ENCODE measurements around the gene ZIK1.

Gene ZIK1

GRCh38 chr19:57583521-57584416 is at the start of gene ZIK1:
TSS of gene ZIK1 (plus strand) at chr19:57584145. CDS start at chr19:57584357, 212 bp downstream.
- peak; percentile 91 to 93 for ATAC-seq

DNA sequence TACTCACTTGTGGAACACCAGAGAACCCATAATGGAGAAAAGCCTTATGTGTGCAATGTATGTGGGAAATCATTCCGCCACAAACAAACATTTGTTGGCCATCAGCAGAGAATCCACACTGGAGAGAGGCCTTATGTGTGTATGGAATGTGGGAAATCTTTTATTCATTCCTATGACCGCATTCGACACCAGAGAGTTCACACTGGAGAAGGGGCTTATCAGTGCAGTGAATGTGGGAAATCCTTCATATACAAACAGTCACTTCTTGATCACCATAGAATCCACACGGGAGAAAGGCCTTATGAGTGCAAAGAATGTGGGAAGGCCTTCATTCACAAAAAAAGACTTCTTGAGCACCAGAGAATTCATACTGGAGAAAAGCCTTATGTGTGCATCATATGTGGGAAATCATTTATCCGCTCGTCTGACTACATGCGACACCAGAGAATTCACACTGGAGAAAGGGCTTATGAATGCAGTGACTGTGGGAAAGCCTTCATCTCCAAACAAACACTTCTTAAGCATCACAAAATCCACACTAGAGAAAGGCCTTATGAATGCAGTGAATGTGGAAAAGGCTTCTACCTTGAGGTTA is 45.9 kb upstream of the ZIK1 start:
- no peak for ATAC-seq

DNA sequence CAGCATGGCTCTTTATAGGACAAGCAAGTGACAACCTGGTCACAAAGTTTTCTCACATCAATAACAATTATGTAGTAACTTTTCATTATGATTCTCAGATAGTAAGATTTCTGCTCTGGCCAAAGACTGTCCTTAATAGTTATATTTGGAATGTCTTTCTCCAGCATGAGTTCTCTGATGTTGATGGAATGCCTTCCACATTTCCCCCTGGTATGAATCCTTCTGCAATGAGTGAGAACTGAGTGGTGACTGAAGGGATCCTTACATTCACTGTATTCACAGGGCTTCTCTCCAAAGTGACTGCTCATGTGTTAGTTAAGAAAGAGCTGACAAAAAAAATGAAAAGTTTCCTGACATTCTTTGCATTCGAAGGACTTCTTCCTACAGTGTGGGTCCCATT is 37.4 kb upstream of the ZIK1 start:
- ATAC-seq: no peak

GRCh38 chr19:57552432-57552831 is 31.5 kb upstream of the ZIK1 start:
- ATAC-seq: no peak

GRCh38 chr19:57557659-57558058 is 26.3 kb upstream of the ZIK1 start:
- no peak for ATAC-seq

DNA sequence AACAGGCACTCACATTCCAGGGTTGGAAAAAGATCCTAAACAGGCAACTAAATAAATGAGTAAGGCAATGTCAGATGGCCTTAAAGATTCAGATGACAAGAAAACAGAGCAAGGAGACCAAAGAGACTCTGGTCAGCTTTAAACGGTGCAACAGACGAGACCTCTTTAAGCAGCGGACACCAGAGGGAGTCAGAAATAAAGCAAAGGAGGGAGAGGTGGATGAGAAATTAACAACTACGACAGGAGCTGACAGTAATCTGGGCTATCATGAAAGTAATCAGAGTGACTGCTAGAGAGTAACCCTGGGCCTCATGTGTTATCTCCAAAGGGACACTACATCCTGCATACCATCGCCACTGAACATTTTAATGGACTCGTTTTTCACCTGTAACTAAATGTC is 25.4 kb upstream of the ZIK1 start:
- no peak for ATAC-seq

- peak; percentile 13 to 18 for ATAC-seq
These were observed 24.9 kb upstream of the ZIK1 start for GRCh38 chr19:57559008-57559403.

- ATAC-seq: peak; percentile 99 to 100
These were observed 24.4 kb upstream of the ZIK1 start, which contains the start of gene ZNF550 for GRCh38 chr19:57559404-57560025. TSS of gene ZNF550 (minus strand) at chr19:57559863. CDS start at chr19:57559682, 181 bp downstream.

DNA sequence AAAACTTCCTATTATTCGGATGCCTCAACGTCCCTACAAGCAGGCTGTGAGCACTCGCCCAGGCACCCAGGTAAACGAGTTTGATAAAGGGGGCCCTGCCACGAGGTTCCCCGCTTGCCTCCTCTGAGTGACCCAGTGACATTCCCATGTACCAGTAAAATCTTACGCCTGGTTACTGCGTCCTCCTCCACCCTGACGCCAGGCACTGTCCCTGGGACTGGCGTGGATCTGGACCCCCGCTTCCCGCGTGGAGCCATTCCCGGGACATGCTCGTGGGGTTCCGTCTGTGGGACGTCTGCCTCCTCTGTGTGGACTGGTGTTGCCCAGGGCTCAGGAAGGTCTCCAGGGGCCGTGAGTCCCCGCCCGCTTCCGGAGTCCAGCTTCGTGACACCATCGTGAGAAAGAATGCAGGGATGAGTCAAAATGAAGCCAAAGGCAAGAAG is 23.9 kb upstream of the ZIK1 start:
- ATAC-seq: no peak

GRCh38 chr19:57563547-57563946 is 20.4 kb upstream of the ZIK1 start:
- no peak for ATAC-seq

- no peak for ATAC-seq
These were observed 17.3 kb upstream of the ZIK1 start for GRCh38 chr19:57566396-57567265.

GRCh38 chr19:57570707-57571106 is 13.2 kb upstream of the ZIK1 start:
- ATAC-seq: no peak

DNA sequence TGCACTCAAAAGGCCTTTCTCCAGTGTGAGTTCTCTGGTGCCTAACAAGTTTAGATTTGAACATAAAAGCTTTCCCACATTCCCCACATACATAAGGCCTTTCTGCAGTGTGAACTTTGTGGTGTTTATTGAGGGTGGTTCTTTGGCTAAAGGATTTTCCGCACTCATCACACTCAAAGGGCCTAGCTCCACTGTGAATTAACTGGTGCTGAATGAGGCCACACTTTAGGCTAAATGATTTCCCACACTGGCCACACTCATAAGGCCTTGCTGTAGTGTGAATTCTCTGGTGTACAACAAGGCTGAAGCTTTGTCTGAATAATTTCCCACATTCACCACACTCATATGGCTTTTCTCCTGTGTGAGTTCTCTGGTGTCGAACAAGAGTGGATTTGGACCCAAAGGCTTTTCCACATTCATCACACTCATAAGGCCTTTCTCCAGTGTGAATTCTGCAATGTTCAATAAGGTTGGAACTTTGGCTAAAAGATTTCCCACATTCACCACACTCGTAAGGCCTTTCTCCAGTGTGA is 11.5 kb upstream of the ZIK1 start:
- ATAC-seq: no peak

DNA sequence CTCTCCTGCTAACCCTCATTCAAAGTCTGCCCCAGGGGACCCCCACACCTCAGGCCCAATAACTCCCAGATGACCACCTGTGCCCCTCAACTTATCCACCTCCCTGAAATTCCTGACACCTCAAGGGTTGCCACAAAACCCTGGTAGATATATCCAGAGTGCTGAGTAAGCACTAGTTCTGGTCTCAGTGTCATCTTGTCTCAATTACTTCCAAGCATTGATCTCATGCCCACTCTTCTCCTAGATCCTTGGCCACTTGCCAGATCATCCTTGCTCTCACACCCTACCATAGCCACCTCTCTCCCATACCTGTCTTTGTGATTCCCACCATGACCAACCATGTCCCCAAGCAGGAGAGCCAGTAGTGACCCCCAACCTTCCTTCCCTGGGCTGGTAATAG is 7.3 kb upstream of the ZIK1 start:
- ATAC-seq: no peak

GRCh38 chr19:57578487-57579205 is 5.3 kb upstream of the ZIK1 start, which contains the start of gene ZNF416:
TSS of gene ZNF416 (minus strand) at chr19:57578911. CDS start at chr19:57578704, 207 bp downstream.
- peak; percentile 97 to 98 for ATAC-seq

- no peak for ATAC-seq
These were observed 833 bp upstream of the ZIK1 start for GRCh38 chr19:57583104-57583520.

DNA sequence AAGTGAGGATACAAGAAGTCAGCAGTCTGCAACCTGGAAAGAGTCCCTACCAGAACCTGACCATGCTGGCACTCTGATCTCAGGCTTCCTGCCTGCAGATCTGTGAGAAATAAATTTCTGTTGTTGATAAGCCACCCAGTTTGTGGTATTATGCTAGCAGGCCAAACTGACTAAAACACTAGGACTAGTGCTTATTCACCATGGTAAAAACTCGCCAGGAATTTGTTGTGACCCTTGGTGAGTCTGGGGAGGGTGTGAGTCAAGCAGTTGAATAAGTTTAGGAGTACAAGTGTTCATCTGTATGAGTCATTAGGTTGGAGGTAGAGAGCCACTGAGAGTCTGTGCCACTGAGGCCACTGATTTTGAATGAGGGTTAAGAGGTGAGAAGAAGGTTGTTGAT is 3.6 kb downstream of the ZIK1 start:
- no peak for ATAC-seq

GRCh38 chr19:57599377-57599760 is 15.4 kb downstream of the ZIK1 start:
- peak; percentile 6 to 8 for ATAC-seq

DNA sequence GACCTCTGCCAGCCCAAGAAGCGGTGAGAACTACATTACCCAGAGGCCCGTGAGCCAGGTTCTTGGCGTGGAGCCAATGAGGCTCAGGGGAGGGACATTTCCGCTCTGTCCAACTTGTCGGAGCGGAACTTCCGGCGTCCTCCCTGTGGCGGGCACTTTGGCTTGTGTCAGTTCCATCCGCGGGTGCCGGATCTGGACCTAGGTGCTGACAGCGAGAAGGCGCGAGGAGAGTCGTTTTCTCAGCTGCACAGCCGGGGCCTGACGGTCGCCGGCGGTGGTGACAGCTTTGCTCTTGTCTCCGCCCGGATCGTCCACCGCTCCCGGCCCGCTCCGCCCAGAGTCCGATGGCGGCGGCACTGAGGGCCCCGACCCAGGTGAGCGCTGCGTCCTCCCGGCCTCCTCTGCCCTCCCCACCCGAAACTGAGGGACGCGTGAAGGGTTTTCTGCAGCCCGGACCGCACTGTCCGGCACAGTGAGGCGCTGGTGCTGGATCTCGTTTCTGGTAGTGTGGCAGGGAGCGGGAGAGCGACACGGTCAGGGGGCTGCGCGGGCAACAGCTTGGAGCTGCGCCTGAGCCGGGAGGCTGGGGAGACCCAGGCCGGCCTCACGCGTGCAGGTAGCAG is 15.9 kb downstream of the ZIK1 start, which contains the start of gene ZNF530:
Gene ZNF530 (plus strand): TSS at position 125 of the 623 bp plus-strand sequence. CDS start 4,461 bp downstream, outside the sequence.
- ATAC-seq: peak; percentile 100

- no peak for ATAC-seq
These were observed 23.0 kb downstream of the ZIK1 start for GRCh38 chr19:57606931-57607330.

- ATAC-seq: no peak
These were observed 27.2 kb downstream of the ZIK1 start for GRCh38 chr19:57611113-57611512.

All from activated CD4-positive, CD25-positive, alpha-beta regulatory T cell treated with anti-CD3 and anti-CD28 coated beads, Interleukin-2, amount 50 U/mL, for 24 hours (primary cell).